CD14-positive monocyte (primary cell): ENCODE measurements around the gene PCDHA5. TPM values are rescaled to one million over a fixed set of nuclear protein-coding genes. Genes with fewer than 3 reads are reported as not detected.
"Not testable (repeated sequence)": the region's sequence is repeated elsewhere in the genome, so short reads cannot be mapped to it uniquely, and the experiment has no call there.

Source experiments
- DNase-seq, 3 donors: peaks; one replicate each; pipeline ENCODE4 v3.0.0-alpha.2; 2011 to 2022
- H2AFZ ChIP-seq: 2 replicates; pipeline ENCODE4 v1.6.0; 2012; ENCODE audit warnings: mild to moderate bottlenecking, low read depth, low read length, inconsistent platforms; ENCODE audit not compliant: insufficient read depth, poor library complexity, severe bottlenecking
- H3K27ac ChIP-seq, 2 donors: 1 replicate in 1 of 2; 2 replicates in 1 of 2; pipeline ENCODE4 v1.5.1; 2012 to 2013; ENCODE audit warnings: low read length in 2 of 2, control low read depth in 1 of 2, inconsistent platforms in 1 of 2, low read depth in 1 of 2, mild to moderate bottlenecking in 1 of 2
- H3K27me3 ChIP-seq, 2 donors: one replicate each; pipeline versions ENCODE4 v1.6.0 to v1.6.1; 2011 to 2013; ENCODE audit warnings: low read length in 2 of 2; ENCODE audit not compliant: control insufficient read depth in 2 of 2, insufficient read depth in 2 of 2
- H3K36me3 ChIP-seq, 2 donors: replicated peaks in 1 of 2; 1 replicate in 1 of 2; 2 replicates in 1 of 2; pipeline versions ENCODE4 v1.5.1 to v1.6.1; 2012 to 2013; ENCODE audit warnings: low read length in 2 of 2, control low read depth in 1 of 2, inconsistent platforms in 1 of 2, mild to moderate bottlenecking in 1 of 2; ENCODE audit not compliant: insufficient read depth in 2 of 2, control insufficient read depth in 1 of 2
- H3K4me1 ChIP-seq, 2 donors: 1 replicate in 1 of 2; 2 replicates in 1 of 2; pipeline versions ENCODE4 v1.5.1 to v1.6.1; 2012 to 2013; ENCODE audit warnings: low read length in 2 of 2, control low read depth in 1 of 2, inconsistent platforms in 1 of 2, mild to moderate bottlenecking in 1 of 2, moderate library complexity in 1 of 2; ENCODE audit not compliant: insufficient read depth in 2 of 2, control insufficient read depth in 1 of 2
- H3K4me2 ChIP-seq: replicated peaks from 2 replicates; pipeline ENCODE3; 2012; ENCODE audit warnings: low read length, moderate library complexity, mild to moderate bottlenecking; ENCODE audit not compliant: poor library complexity, severe bottlenecking; ENCODE audit errors: extremely low read depth
- H3K4me3 ChIP-seq, 3 experiments: fragments of 200-600 bp in 1 of 3; sonication (generic) in 1 of 3; replicated peaks in 1 of 3; 1 replicate in 2 of 3; 2 replicates in 1 of 3; pipeline ENCODE4 v1.5.1; 2011 to 2013; ENCODE audit warnings: low read length in 3 of 3, mild to moderate bottlenecking in 3 of 3, control low read depth in 2 of 3, low read depth in 2 of 3, inconsistent platforms in 1 of 3, moderate library complexity in 1 of 3
- H3K79me2 ChIP-seq: 2 replicates; pipeline ENCODE4 v1.6.0; 2012; ENCODE audit warnings: mild to moderate bottlenecking, control low read depth, inconsistent platforms, low read length, moderate library complexity; ENCODE audit not compliant: insufficient read depth
- H3K9ac ChIP-seq: 2 replicates; pipeline ENCODE4 v1.6.0; 2017; ENCODE audit warnings: low read length, mild to moderate bottlenecking; ENCODE audit not compliant: insufficient read depth, poor library complexity, severe bottlenecking
- H3K9me3 ChIP-seq, 2 donors: replicated peaks in 1 of 2; 1 replicate in 1 of 2; 2 replicates in 1 of 2; pipeline versions ENCODE4 v1.5.1 to v1.6.1; 2012 to 2013; ENCODE audit warnings: low read length in 2 of 2, control low read depth in 1 of 2; ENCODE audit not compliant: control insufficient read depth in 1 of 2, insufficient read depth in 1 of 2
- H4K20me1 ChIP-seq: 2 replicates; pipeline ENCODE4 v1.6.0; 2012; ENCODE audit warnings: mild to moderate bottlenecking, low read length, control low read depth, moderate library complexity; ENCODE audit not compliant: insufficient read depth
- H3K27ac Mint-ChIP-seq, 7 donors: one replicate each; pipeline ENCODE4 v1.8.0; 2020; ENCODE audit warnings: mild to moderate bottlenecking in 7 of 7, mixed read lengths in 7 of 7, moderate library complexity in 6 of 7, inconsistent platforms in 2 of 7
- H3K27me3 Mint-ChIP-seq, 3 donors: one replicate each; pipeline ENCODE4 v1.8.0; 2021 to 2022; ENCODE audit warnings: low read depth in 3 of 3, mild to moderate bottlenecking in 3 of 3, mixed read lengths in 3 of 3, moderate library complexity in 3 of 3, inconsistent platforms in 1 of 3
- H3K36me3 Mint-ChIP-seq, 2 donors: one replicate each; pipeline ENCODE4 v1.8.0; 2020; ENCODE audit warnings: mixed read lengths in 2 of 2, inconsistent platforms in 1 of 2, mild to moderate bottlenecking in 1 of 2
- H3K4me1 Mint-ChIP-seq: one replicate; pipeline ENCODE4 v1.8.0; 2020; ENCODE audit warnings: mild to moderate bottlenecking, mixed read lengths
- H3K4me3 Mint-ChIP-seq, 2 donors: one replicate each; pipeline ENCODE4 v1.8.0; 2020; ENCODE audit warnings: mild to moderate bottlenecking in 2 of 2, mixed read lengths in 2 of 2, moderate library complexity in 1 of 2
- H3K9me3 Mint-ChIP-seq, 7 donors: one replicate each; pipeline ENCODE4 v1.8.0; 2020 to 2022; ENCODE audit warnings: mixed read lengths in 7 of 7, mild to moderate bottlenecking in 6 of 7, moderate library complexity in 6 of 7, inconsistent platforms in 2 of 7
- CTCF ChIP-seq: fragments of 200-600 bp; IDR thresholded peaks from one replicate; pipeline ENCODE4 v1.8.0; 2022; ENCODE audit warnings: antibody characterized with exemption, mild to moderate bottlenecking
- WGBS: methylation state at CpG from one replicate; pipeline ENCODE4 v1.1.5; 2013; ENCODE audit warnings: missing lambda C conversion rate; ENCODE audit not compliant: insufficient coverage; 5-methylcytosine and 5-hydroxymethylcytosine counted together
- intact Hi-C, 2 donors: fragments of 100-400 bp; cut with micrococcal nuclease; formaldehyde crosslinking; loops; one replicate each; pipeline versions ENCODE4 v1.15.0 to v1.15.1; 2023
- polyA plus RNA-seq, 3 donors: library from polyadenylated mRNA; depleted of rRNA in 1 of 3; unstranded in 2 of 3; stranded (reverse) in 1 of 3; fragments of 300-500 nt in 2 of 3; fragments of >200 nt in 1 of 3; fragmentation: Illumina TruSeq in 2 of 3; gene quantifications; 1 replicate in 2 of 3; 2 replicates in 1 of 3; pipeline ENCODE4 v1.2.3, GENCODE V29; 2012 to 2021

Gene PCDHA5
- polyA plus RNA-seq, 3 donors = not detected

DNA sequence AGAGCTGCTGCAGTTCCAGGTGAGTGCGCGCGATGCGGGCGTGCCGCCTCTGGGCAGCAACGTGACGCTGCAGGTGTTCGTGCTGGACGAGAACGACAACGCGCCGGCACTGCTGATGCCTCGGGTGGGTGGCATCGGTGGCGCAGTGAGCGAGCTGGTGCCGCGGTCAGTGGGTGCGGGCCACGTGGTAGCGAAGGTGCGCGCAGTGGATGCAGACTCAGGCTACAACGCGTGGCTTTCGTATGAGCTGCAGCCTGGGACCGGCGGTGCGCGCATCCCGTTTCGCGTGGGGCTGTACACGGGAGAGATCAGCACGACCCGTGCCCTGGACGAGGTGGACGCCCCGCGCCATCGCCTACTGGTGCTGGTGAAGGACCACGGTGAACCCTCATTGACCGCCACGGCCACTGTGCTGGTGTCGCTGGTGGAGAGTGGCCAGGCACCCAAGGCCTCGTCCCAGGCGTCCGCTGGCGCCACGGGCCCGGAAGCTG lies 18.6 kb upstream of the PCDHA5 start:
- no peaks in the 10 kb centered on the region for H3K4me1 Mint-ChIP-seq
- no peak for TF ChIP-seq CTCF
- Histone ChIP-seq H3K27ac (no peak overlapping the region), H3K9me3 (peaks cover 35 to 62% of the 10 kb centered on the region in 2 donors), H3K9ac (no peak overlapping the region), H3K79me2 (no peaks in the 10 kb centered on the region), H3K27me3 (peaks cover 0 to 33% of the 10 kb centered on the region in 2 donors), H2AFZ (no peak overlapping the region), H4K20me1 (no peaks in the 10 kb centered on the region), H3K36me3 (no peaks in the 10 kb centered on the region), H3K4me3 (no peak overlapping the region), H3K4me2 (no peak overlapping the region), H3K4me1 (no peaks in the 10 kb centered on the region)
- H3K9me3 Mint-ChIP-seq = peaks cover 31 to 66% (median 51%) of the 10 kb centered on the region in 7 donors
- H3K27me3 Mint-ChIP-seq = peaks cover 8 to 24% (median 23%) of the 10 kb centered on the region in 3 donors
- no peak for DNase-seq
- intact Hi-C loops = no loop called here
- H3K27ac Mint-ChIP-seq = peak overlapping the region in 1 of 7 donors; percentile 23
- H3K36me3 Mint-ChIP-seq = peaks cover 0 to 12% of the 10 kb centered on the region in 2 donors
- no peak overlapping the region for H3K4me3 Mint-ChIP-seq
- 47% methylated on average over 52 of the region's 53 CpGs for WGBS

GRCh38 chr5:140806834-140807775 lies 14.3 kb upstream of the PCDHA5 start, which contains the start of gene PCDHA4:
PCDHA4 (plus strand) TSS chr5:140807068.
- H3K27ac Mint-ChIP-seq = peak within 1 kb of the TSS in 1 of 7 donors; percentile 25
- no peak within 1 kb of the TSS for H3K4me2 ChIP-seq
- H3K9me3 ChIP-seq = peaks cover 38 to 54% of the 10 kb centered on the region in 2 donors
- peaks cover 0 to 11% of the 10 kb centered on the region in 2 donors for H3K36me3 Mint-ChIP-seq
- H3K27me3 Mint-ChIP-seq = peaks cover 4 to 21% (median 18%) of the 10 kb centered on the region in 3 donors
- no peak for TF ChIP-seq CTCF
- no peaks in the 10 kb centered on the region for H3K4me1 Mint-ChIP-seq
- H3K36me3 ChIP-seq = no peaks in the 10 kb centered on the region
- no peaks in the 10 kb centered on the region for H4K20me1 ChIP-seq
- no peak within 1 kb of the TSS for H3K27ac ChIP-seq
- H3K4me1 ChIP-seq = no peaks in the 10 kb centered on the region
- intact Hi-C loops = no loop called here
- 23% methylated on average over 26 of the region's 47 CpGs for WGBS
- H2AFZ ChIP-seq = no peak within 1 kb of the TSS
- no peaks in the 10 kb centered on the region for H3K79me2 ChIP-seq
- H3K9me3 Mint-ChIP-seq = peaks cover 37 to 63% (median 55%) of the 10 kb centered on the region in 7 donors
- peaks cover 0 to 20% of the 10 kb centered on the region in 2 donors for H3K27me3 ChIP-seq
- DNase-seq = no peak
- peak within 1 kb of the TSS; percentile 28 to 59 for H3K4me3 Mint-ChIP-seq
- no peak within 1 kb of the TSS for H3K9ac ChIP-seq
- H3K4me3 ChIP-seq = no peak within 1 kb of the TSS

- Histone ChIP-seq H3K27me3 (peaks cover 0 to 14% of the 10 kb centered on the region in 2 donors), H3K9me3 (peaks cover 29 to 42% of the 10 kb centered on the region in 2 donors)
- H3K36me3 ChIP-seq, H3K9ac ChIP-seq, intact Hi-C loops, H2AFZ ChIP-seq, H4K20me1 ChIP-seq, H3K4me2 ChIP-seq, H3K4me1 Mint-ChIP-seq, H3K36me3 Mint-ChIP-seq, H3K27ac ChIP-seq, H3K4me3 ChIP-seq, H3K4me1 ChIP-seq, DNase-seq, H3K4me3 Mint-ChIP-seq, H3K27ac Mint-ChIP-seq, H3K79me2 ChIP-seq: not testable (repeated sequence)
- Mint-ChIP-seq H3K27me3 (peaks cover 4 to 11% (median 9%) of the 10 kb centered on the region in 3 donors), H3K9me3 (peaks cover 29 to 56% (median 46%) of the 10 kb centered on the region in 7 donors)
- WGBS = 65% methylated on average over 61 of the region's 62 CpGs
Observed at GRCh38 chr5:140808241-140808888, 13.0 kb upstream of the PCDHA5 start.
